Measurements from ENCODE around the gene ABCC9.

ABCC9 gene

GRCh38 chr12:21795648-21796328 is 145.4 kb downstream of the ABCC9 start:
- no peak for TF ChIP-seq CTCF (IDR thresholded peaks at IDR 0.05)

DNA sequence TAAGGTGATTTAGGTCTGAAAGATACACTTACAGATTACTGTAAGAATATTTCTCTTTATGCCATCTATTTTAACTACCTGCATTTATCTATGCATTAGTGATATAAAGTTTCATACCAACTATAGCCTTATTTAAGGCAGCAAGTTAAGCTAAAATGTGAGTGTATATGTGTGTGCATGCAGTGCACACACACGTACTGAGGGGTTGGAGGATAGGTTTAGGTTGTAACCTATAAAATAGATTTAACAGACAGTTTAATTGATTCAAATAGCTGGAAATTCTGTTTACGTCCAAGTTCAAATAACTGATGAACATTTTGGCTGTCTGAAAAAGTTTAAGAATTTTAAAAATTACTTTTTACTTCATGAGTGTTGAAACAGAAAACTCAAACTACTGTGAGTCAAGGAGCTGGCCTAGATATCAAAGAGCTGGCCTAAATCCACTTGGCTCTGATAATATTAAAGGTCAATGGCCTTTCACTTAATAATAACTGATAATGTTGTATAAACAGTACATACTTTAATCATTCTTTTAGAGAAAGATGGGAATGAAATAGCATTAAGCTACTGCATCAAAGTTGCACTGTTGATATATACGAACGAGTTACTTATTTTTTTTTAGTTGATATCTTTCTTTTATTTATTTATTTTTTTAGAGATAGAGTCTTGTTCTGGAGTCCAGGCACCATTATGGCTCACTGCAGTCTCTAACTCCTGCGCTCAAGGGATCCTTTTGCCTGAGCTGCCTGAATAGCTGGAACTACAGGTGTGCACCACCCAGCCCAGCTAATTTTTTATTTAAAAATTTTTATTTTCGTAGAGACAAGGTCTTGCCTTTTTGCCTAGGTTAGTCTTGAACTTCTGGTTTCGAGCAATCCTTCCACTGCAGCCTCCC is 152.9 kb downstream of the ABCC9 start:
- no peak for TF ChIP-seq CTCF (IDR thresholded peaks at IDR 0.05)

DNA sequence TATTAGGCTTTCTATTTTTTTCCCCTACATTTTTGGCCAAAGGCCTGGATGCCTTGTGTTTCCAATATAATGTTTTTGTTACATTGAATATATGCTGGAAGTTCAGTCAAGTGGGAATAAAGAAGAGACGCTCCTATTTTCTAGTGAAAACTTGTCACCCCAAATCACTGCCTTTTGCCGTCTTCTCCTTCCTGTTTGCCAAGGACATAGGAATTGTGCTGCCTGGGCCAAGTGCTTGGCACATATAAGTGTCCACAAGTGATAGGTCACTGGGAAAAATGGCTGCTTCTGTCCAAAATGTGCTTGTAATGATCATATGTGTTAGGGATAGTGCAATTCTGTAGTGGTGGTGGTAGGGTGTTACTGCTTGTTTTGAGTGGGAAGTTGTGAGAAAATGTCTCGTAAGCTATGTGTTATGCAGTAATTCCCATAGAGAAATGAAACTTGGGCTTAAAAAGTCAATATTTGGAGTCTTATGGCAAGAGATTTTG is 155.1 kb downstream of the ABCC9 start:
- no peak for TF ChIP-seq CTCF (IDR thresholded peaks at IDR 0.05)

DNA sequence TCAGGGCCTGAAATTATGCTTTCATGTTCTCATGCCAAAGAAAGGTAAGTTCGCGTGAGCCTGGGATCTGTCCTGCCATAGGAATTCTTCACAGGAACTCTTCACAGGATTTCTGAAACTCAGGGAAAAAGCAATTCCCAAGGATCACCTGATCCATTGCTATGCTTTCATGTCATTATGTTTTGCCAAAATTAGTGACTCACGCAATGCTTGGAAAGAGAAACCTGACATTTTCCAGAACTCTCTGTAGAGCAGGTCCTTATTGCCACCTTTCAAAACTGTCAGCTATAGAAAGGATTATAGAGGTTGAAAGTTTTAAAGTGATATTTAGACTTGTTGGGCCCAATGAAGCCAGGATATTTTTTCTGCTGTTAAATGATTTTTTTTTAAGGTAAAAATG is 160.4 kb downstream of the ABCC9 start:
- TF ChIP-seq CTCF (IDR thresholded peaks at IDR 0.05), result no peak

GRCh38 chr12:21776175-21776574 is 165.1 kb downstream of the ABCC9 start:
- TF ChIP-seq CTCF (IDR thresholded peaks at IDR 0.05), result no peak

GRCh38 chr12:21775133-21775820 is 165.9 kb downstream of the ABCC9 start:
- no peak for TF ChIP-seq CTCF (IDR thresholded peaks at IDR 0.05)

- no peak for TF ChIP-seq CTCF (IDR thresholded peaks at IDR 0.05)
Measured at GRCh38 chr12:21774358-21775132, 166.7 kb downstream of the ABCC9 start, which contains the start of gene KCNJ8. Gene KCNJ8 (minus strand): TSS chr12:21774706. CDS start chr12:21773616, 1,090 bp downstream.
